NCI-H345 (cell line): ENCODE data around the gene AFAP1.

Source experiments
- DNase-seq: peaks from one replicate; lab custom pipeline; 2025; lab: John Stamatoyannopoulos, UW

Gene AFAP1, protein sequence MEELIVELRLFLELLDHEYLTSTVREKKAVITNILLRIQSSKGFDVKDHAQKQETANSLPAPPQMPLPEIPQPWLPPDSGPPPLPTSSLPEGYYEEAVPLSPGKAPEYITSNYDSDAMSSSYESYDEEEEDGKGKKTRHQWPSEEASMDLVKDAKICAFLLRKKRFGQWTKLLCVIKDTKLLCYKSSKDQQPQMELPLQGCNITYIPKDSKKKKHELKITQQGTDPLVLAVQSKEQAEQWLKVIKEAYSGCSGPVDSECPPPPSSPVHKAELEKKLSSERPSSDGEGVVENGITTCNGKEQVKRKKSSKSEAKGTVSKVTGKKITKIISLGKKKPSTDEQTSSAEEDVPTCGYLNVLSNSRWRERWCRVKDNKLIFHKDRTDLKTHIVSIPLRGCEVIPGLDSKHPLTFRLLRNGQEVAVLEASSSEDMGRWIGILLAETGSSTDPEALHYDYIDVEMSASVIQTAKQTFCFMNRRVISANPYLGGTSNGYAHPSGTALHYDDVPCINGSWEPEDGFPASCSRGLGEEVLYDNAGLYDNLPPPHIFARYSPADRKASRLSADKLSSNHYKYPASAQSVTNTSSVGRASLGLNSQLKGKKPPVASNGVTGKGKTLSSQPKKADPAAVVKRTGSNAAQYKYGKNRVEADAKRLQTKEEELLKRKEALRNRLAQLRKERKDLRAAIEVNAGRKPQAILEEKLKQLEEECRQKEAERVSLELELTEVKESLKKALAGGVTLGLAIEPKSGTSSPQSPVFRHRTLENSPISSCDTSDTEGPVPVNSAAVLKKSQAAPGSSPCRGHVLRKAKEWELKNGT

DNA sequence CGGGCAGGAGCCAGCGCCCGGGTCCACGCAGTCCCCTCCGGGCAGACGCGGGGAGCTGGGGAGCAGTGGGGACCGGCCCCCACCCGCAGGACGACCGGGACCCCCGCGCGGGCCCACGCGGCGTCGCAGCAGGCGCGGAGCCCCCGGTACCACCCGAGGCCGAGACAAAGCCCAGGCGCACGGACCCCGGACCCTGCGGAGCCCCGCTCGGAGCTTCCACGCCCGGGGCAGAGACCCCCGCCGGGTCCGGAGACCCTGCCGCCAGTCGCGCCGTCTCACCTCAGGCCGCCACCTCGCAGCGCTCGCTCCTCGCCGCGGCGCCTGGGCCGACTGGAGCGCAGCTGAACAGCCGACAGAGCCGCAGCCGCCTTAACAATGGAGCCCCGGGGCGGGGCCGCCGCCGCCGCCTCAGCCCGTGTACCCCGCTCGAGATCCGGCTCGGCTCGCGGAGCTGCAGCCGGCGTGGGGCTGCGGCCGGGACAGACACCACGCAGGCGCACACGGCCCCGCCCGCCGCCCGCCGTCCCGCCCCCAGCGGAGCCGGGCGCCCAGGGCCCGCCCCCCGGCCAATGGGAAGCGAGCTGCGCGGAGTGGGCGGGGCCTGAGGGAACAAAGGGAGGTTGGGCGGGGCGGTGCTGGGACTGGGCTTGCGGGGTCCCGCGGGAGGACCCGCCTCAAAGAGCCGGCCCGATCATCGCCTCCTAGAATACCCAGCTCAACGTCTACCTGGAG, at the start of gene AFAP1:
Gene AFAP1, minus strand, starts transcription at position 485 of the 732 bp plus-strand sequence. CDS start 67,783 bp downstream, outside the sequence.
- peak; percentile 83 for DNase-seq

DNA sequence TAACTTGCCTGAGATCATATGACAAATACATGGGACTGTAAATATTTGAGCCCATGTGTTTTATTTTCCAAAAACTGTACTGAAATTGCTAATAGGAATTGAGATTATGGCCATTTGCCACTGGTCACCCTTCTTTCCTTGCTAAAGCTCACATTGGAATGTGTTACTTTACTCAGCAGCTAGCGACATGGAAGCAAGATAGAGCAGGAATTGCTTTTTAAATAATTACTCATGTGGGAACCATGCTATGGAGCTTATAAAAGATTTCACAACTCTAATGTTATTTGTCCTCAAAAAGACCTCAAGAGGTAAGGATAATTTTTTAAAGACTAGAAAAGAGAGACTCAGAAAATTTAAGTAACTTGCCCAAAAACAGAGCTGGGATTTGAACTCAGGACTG, 48.8 kb upstream of the AFAP1 start:
- DNase-seq: no peak

DNA sequence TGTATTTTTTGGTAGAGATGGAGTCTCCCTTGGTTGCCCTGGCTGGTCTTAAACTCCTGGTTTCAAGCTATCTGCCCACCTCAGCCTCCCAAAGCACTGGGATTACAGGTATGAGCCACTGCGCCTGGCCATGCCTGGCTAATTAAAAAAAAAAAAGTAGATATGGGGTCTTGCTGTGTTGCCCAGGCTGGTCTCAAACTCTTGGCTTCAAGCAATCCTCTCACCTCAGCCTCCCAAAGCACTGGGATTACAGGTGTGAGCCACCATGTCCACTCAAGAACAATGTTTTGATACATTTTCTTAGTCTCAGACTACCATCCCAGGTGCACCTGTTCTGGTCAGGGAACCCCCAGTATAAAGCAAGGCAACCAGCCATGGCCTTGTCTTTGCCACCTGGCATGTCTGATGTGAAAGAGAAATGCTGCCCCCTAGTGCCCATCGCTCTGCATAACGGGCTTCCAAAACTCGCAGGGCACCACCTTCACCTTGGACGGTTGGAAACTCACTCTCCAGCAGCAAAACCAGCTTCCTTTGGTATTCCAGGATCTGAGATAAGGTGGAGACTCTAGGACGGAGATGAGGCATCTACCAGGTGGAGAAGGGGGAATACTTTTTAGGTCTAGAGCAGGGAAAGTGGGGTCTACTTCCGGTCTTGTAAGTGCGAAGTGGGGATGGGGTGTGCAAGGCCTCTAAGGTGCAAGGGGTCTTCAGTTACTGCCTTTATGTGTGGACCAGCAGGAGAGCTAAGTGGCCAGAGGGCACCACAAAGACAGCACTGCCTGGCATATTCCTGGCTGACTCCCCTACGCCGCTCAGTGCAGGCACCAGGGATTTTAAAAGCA, 47.7 kb upstream of the AFAP1 start:
- peak; percentile 57 for DNase-seq

DNA sequence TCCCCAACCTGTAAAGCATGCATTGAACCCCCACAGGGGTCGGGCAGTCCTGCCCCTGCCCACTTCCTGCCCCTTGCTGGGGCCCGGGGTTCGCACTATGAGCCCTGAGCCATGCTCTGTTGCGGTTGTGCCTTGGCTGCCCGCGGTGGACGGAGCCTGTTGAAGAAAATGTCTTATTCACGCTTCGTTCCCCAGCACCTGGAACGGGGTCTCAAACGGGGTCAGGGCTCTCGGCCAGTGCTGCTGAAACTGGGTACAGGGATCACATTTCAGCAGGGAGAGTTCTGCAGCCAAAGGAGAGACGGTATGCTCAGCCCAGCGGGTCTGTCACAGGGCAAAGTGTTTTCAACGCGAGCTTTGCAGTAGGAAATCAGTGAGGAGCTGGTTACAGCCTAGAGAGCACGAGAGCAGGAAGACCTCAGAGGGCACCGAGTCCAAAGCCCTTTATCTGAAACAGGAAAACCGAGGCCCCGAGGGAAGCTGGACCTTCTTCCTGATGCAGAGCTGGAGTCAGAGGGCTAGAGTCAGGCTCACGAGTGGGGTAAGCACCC, 46.3 kb upstream of the AFAP1 start:
- DNase-seq: no peak

DNA sequence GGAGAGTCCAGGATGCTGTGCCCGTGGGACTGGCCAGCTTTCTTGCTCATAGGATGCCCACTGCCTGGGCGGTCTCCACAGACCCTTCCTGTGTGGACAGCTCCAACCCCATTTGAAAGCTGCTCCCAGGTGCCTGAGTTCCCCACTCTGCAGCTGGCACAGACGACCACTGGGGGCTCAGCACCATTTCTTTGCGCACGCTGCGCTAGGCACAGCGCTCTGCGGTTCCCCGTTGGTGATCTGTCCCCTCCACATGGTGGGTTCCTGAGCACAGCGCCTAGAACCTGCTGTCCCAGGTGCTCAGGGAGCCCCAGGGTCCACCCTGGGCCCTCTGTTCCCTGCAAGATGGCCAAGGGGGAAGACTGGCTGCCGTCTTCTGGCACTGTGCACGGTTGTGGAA, 45.4 kb upstream of the AFAP1 start:
- DNase-seq: no peak

DNA sequence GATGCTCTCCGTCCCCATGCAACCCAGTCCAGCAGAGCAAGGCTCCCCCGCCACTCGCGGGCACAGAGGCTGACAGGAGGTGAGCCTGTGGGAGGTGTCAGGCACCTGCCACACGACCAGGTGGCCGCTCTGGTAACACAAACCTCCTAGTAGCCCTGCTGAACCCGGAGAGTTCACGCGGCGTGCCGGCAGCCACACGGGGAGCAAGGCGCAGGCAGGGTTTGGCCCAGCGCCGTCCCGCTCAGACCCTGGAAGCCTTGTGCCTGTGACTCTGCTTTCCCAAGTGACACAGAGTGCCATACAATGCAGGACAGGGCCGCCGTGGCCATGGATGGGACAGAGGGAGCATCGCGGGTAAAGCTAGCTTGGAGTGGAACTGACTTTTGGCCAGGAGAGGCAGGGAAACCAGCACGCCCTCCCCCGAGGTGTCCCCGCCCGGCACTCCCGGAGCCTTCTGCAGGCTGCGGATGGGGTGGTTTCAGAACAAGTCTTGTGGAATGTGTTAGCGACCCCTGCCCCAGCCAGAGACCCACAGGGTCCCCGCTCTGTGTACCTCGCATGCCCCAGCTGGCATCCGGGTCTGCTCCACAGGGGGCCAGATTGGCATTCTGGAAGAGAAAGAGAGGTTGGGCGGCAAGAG, 44.7 kb upstream of the AFAP1 start:
- DNase-seq: no peak

DNA sequence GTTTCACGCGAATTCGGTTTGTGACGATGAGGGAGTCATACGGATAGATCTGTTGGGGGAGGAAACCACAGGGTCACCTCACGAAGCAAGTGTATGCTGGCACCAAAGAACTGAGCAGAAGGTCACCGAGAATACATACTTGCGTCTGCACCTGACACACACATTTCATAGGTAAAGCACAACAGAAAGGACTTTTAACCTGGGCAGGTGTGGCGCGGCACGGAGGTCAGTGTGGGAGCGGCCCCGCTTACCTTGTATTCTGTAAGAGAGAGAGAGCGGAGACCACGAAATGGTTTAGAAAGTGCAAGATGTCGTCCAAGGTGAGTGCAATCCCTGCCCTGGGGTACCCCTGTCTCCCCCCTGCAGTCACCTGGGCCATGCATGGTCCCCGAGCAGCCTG, 43.6 kb upstream of the AFAP1 start:
- DNase-seq: no peak

DNA sequence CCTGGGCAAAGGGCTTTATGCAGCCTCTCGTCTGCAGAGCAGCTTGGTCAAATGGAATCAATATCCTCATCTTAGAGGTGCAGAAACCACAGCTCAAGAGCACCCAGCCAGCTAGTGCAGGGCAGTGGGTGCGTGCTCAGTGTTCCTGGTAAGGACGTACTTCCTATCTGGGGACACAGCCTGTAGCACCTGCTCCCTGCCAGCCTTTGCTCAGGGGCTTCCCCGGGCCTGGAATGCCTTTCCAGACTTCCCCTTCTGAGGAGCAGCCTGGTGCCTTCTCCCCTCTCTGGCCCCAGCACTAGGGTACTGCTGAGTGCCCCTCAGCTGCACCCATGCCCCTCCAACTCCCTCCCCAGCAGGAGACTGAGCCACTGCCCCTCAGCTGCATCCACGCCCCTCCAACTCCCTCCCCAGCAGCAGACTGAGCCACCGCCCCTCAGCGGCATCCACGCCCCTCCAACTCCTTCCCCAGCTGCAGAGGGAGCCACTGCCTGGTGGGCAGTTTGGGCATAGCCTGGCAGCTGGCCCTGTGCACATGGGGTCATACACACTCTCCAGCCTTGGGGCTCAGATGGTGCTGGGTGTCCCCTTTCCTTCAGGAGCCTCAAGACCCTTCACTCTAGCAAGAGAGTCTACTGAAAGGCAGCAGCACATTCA, 42.2 kb upstream of the AFAP1 start:
- no peak for DNase-seq

DNA sequence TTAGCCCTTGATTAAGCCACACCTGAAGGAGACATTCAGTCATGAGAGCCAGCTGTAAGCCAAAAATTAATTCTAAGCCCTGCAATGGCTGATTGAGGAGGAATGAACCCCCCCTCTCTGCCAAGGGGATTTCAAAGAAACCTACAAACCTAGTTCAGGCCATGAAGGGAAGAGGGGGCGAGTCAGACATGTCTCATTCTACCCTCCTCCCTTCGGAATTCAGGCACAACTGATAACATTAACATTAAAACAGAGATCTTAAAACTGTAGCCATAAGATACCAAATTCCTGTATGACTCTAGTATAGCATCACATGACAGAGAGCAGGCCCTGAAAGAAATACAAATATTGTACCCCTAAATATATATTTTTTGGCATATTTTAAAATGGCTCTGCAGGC, 40.4 kb upstream of the AFAP1 start:
- DNase-seq: no peak

DNA sequence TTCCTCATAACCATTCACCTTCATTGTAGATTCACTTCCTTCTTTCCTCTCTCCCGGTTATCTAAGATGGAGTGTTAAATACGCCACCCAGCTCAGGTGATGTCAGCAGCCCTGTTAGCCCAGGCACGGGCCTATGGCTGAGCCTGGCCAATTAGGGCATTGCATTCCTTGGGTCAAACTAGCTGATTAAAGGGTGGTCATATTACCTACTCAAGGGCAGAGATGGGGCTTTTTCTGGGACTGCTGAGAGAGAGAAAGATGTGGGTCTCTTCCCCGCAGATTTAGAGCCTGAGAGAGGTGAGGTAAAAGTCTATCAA, 39.9 kb upstream of the AFAP1 start:
- DNase-seq: no peak

DNA sequence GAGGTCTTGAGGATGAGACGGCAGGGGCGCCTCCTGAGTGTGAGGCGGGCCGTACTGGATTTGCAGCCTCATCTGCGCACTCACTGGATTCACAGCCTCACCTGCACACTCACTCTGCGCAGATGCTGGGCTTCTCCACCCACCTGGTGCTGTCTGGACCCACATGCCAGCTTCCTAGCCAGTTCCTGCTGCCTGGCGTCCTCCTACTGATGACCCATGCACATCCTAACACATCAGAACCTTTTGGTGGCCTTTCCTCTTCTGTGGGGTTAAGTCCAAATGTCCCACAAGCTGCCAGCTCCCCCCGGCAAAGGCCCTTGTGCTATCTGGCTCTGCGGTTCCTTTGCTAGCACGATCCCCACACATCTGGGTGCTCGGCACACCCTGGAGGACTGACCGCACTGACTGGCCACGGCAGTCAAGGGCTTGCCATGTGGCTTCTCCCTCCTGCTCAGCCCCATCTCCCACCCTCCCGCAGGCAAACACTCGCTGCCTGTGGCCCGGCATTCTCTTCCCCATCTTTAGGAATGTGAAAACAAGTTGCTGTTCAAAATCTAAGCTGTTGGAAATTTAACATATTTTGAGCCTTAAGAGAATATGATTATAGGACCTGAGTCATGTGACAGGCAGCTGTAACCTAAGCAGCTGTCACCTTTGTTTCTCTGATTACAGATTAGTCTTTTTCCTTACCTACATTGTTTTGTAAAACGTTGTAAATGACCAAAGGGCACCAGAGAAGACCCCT, 39.4 kb upstream of the AFAP1 start:
- no peak for DNase-seq

DNA sequence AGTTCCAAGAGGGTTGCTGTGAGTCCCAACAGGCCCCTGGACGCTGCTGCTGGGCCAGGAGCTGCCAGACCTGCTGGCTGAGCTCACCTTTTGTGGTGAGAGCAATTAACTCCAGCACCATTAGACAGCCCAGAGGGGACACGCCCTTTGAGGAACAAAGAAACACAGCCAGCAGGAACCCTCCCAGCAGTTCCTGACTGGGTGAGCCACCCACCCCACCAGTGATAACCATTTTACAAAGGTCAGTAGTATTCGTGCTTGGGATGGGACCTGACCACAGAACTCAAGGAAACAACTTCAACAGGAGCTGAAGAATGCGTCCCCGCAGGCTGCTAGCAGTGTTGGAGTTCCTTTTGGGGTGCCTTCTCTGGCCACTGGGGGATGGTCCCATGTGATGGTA, 38.8 kb upstream of the AFAP1 start:
- DNase-seq: no peak

DNA sequence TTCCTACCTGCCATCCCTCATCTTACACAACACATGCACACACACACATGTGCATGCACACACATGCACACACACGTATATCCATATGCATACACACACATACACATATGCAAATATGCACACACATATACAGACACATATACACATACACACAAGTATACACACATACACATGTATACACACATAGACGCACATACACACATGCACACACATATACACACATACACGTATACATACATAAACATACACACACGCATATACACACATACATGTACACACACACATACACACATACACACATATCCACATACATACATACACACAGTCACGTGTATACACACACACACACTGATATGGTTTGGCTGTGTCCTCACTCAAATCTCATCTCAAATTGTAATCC, 37.0 kb upstream of the AFAP1 start:
- no peak for DNase-seq

DNA sequence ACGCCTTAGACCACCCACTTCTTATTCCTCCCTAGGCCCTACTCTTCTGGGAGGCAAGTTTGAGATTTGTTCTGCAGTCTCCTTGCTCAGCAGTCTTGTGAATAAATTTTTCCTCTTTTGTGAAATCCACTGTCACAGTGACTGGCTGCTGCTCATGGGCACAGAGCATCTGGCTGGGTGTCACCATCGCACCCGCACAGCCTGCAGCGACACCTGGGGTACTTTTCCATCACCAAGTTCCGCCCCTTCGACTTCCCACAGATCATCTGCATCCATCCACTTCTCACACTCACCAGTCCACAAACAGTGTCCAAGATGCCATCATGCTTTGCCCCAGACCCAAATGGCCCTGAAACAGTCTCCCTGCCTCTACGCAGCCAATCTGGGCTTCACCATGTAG, 36.4 kb upstream of the AFAP1 start:
- no peak for DNase-seq

DNA sequence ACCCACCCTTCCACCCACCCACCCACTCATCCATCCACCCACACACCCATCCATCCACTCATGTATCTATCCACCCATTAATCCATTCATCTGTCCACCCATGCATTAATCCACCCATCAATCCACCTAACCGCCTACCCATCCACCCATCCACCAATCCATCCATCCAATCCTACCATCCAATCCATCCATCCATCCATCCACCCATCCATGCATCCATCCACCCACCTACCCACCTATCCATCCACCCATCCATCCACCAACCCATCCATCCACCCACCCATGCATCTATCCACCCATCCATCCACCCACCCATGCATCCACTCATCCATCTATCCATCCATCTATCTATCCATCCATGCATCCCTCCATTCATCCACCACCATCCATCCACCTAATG, 34.8 kb upstream of the AFAP1 start:
- no peak for DNase-seq

DNA sequence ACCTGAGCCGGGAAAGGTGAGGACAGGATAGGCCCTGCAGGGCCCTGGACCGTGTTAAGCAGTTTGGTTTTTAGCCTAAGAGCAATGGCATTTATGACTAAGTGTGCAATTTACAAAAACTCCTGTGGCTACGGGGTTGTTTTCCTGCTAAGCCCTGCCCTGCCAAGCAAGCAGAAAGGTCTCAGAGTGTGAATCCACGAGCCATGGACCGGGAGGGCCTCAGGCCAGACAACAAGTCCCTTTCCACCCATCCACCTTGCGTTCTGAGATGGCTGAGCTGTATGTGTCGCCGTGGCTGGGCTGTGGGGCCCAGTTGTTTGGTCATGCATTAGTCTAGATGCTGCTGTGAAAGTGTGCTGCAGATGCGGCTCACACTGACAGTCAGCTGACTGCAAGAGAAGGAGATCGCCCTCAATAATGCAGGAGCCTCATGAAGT, 33.9 kb upstream of the AFAP1 start:
- no peak for DNase-seq

DNA sequence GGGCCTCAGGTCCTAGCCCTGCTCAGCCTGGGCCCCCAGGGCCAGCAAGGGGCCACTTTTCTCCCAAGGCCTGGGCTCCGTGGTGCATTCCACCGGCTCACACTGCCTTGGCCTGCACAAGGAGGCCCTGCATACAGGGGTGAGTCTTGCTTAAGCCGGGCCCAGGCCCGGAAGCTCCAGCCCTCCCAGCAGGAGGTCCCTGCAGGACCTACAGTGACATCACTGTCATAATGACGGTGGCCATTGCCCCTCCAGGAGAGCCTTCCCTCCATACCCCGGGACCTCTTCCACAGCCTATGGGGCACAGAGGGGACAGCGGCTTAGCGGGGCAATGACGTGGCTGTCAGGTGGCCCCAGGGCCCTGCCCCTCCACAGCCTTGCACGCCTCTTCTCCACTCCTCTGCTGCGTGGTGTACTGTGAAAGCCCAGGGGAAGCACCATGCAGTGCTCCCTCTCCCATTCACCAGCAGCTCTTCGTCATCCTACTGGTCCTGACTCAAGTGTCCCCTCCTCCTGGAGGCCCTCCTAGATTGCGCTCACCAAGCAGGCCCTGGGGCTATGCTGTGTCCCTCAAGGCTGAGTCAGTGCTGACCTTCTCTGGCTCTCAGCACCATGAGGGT, 32.3 kb upstream of the AFAP1 start:
- DNase-seq: no peak

DNA sequence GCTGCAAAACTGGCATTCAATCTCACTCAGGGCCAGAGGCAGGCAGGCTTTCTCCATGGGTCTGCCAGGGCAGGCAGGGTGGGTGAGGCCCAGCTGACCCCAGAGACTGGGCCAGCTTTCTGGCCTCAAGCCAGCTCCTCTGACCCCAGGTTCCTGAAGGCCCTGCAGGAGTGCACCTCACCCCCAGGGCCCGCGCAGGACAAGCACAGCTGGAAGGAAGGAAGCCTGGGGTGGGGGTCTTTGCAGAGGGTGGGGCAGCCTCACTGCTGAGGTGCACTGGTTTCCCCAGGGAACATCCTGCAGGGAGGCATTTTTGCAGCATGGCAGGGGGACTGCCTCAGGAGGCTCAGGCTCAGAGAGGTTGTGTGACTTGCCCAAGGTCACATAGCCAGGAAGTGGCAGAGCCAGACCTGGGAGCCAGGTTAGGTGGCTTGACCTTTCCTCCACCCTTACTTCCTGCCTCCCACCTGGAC, 31.5 kb upstream of the AFAP1 start:
- no peak for DNase-seq

DNA sequence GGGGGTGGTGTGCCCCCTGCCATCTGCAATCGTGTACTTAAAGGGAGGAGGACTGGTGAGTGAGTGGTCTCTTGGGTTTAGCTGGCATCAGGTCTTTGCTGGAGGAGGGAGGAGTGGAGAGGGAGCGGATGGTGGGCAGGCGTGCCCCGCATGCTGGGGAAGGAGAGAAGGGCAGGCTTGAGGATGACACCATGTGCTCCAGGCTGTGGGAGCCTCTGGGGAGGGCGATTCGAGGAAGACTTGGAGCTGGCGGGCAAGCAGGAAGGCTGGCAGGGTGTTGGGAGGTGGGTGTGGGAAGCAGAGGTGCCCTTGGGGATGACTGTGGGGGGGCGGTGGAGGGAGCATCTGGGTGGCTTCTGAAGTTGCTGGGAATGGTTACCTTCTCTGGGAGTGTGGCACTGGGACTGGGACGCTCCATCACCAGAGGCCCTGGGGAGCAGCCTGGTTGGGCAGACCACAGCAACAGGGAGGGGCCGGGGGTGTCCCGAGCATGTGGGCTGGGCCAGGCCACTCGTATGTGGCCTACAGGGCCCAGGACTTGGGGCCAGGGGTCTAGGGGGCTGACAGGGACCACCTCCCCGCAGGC, 30.8 kb upstream of the AFAP1 start:
- no peak for DNase-seq
